ENCODE data around the gene SHISA2. TPM values are rescaled to one million over a fixed set of nuclear protein-coding genes. Genes with fewer than 3 reads are reported as not detected.
A peak's percentile ranks its signal among the peaks of the same experiment; 100 is the strongest.

SHISA2 gene
- total and polyA plus RNA-seq, 2 of the 13 experiments (the other 11 are each of a cell fraction or from before 2014, with no cell fraction given): not detected

DNA sequence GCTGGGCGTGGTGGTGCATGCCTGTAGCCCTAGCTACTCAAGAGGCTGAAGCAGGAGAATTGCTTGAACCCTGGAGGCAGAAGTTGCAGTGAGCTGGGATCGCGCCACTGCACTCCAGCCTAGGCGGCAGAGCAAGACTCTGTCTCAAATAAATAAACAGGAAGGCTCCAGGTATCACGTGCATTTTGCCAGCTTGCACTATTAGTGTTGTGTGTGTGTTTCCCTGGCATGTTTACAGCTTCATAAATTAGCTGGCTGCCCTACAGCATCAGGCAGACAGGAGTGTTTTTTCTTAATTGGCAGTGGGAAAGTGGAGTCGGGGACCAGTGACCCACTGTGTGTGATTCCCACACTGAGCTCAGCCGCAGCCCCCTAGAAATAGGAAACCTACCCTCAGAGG is 32.6 kb downstream of the SHISA2 start:
- intact Hi-C loops (cut with micrococcal nuclease; ENCODE audit: unreplicated experiment) (no loop called here), in situ Hi-C loops (cut with HindIII; ENCODE audit: extremely low pct_ligation_motif_present, low pct_unique_long_range_greater_than_20kb) (no loop called here)
- FAIRE-seq (no peak), ATAC-seq (no peak), DNase-seq (ENCODE audit: low spot score) (no peak)
- H3K27me3 ChIP-seq (ENCODE audit: control insufficient read depth in 1 of 2, insufficient read depth in 2 of 2, low read length in 2 of 2): peaks cover 0 to 16% of the 10 kb centered on the region in 2 experiments; a peak in 4 of 5 replicates
- no TSS peak for BruUV-seq (replicated peaks)
- no peaks in the 10 kb centered on the region for H3K36me3 ChIP-seq (replicated peaks in 1 of 2; ENCODE audit: control insufficient read depth in 1 of 2, insufficient read depth in 2 of 2, low read length in 2 of 2)
- WGBS (ENCODE audit: low lambda C conversion rate): 23% methylated on average over 5 of the region's 7 CpGs
- ChIA-PET POLR2A (no interaction called here), CTCF (ENCODE audit: low intra/inter-chr PET ratio, low total read pairs) (no interaction called here)
- H3K4me3 ChIP-seq (replicated peaks in 1 of 3; ENCODE audit: insufficient read depth in 1 of 3, low read depth in 2 of 3, low read length in 3 of 3): no peak overlapping the region
- no peak overlapping the region for H3K27ac ChIP-seq (ENCODE audit: extremely low read length, insufficient read depth, low read length)
- no peak overlapping the region for H3K4me2 ChIP-seq (ENCODE audit: low read depth, low read length)
- no peak overlapping the region for H3K9ac ChIP-seq (ENCODE audit: insufficient read depth, low read depth, low read length)
- no peak overlapping the region for H2AFZ ChIP-seq (ENCODE audit: low read length)
- no peaks in the 10 kb centered on the region for H3K79me2 ChIP-seq (ENCODE audit: insufficient read depth, low read length)
- TF ChIP-seq, protein P1, sequence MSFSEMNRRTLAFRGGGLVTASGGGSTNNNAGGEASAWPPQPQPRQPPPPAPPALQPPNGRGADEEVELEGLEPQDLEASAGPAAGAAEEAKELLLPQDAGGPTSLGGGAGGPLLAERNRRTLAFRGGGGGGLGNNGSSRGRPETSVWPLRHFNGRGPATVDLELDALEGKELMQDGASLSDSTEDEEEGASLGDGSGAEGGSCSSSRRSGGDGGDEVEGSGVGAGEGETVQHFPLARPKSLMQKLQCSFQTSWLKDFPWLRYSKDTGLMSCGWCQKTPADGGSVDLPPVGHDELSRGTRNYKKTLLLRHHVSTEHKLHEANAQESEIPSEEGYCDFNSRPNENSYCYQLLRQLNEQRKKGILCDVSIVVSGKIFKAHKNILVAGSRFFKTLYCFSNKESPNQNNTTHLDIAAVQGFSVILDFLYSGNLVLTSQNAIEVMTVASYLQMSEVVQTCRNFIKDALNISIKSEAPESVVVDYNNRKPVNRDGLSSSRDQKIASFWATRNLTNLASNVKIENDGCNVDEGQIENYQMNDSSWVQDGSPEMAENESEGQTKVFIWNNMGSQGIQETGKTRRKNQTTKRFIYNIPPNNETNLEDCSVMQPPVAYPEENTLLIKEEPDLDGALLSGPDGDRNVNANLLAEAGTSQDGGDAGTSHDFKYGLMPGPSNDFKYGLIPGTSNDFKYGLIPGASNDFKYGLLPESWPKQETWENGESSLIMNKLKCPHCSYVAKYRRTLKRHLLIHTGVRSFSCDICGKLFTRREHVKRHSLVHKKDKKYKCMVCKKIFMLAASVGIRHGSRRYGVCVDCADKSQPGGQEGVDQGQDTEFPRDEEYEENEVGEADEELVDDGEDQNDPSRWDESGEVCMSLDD (CRISPR knock-in tag; IDR thresholded peaks at IDR 0.05; ENCODE audit: borderline replicate concordance): no peak
- TF ChIP-seq MAFK (conservative IDR thresholded peaks at IDR 0.05 in 1 of 2, IDR thresholded peaks at IDR 0.05 in 1 of 2; ENCODE audit: low read length in 2 of 2): peak; percentile 53 to 54; a peak in 1 of 4 replicates
- peak; percentile 40; the same call in 1 of the 2 replicates for TF ChIP-seq MAFF (IDR thresholded peaks at IDR 0.05; ENCODE audit: low read depth, low read length)
- no peaks in the 10 kb centered on the region for H3K4me1 ChIP-seq (ENCODE audit: insufficient read depth, low read length)
- H3K9me3 ChIP-seq (ENCODE audit: low read length): no peaks in the 10 kb centered on the region
- H4K20me1 ChIP-seq (ENCODE audit: insufficient read depth, low read length): no peaks in the 10 kb centered on the region

DNA sequence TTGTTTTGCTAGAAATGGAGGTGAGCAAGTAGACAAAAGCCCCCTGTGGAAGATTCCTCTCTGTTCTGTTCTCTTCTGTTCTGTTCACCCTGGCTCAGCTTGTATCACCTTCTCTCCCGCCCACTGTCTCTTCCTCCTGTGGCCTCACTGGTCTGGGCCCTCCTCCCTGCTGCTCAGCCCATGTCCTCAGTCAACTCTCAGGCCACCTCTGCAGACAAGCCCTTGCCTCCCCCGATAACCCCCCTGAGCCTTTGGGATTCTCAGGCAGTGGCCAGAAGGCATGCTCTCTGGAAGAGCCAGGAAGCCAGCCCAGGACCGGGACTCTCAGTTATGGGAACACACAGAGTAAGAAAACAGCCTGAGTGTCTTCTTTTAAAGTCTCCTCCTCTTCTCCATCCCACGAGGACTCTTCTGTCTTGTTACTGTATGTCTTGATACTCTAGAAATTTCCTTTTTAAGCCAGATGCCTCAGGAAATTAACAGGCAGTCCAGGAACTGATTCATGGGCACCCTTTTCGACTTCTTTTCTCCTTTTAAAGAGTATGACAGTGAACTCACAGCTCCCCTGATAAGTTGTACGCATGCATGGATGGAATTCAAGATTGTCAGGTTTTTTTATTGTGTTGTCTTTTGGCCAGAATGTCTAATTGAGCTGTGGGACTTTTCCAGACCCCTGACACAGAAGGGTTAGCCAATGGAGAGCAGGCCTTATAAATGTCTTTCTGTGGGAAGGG is 33.7 kb downstream of the SHISA2 start:
- POLR2A ChIA-PET: no interaction called here
- H2AFZ ChIP-seq (ENCODE audit: low read length): no peak overlapping the region
- H3K4me1 ChIP-seq (ENCODE audit: insufficient read depth, low read length): no peaks in the 10 kb centered on the region
- H3K27me3 ChIP-seq (ENCODE audit: control insufficient read depth in 1 of 2, insufficient read depth in 2 of 2, low read length in 2 of 2): peaks cover 0 to 16% of the 10 kb centered on the region in 2 experiments; a peak in 3 of 5 replicates
- no peak overlapping the region for H3K4me2 ChIP-seq (ENCODE audit: low read depth, low read length)
- no peak overlapping the region for H3K27ac ChIP-seq (ENCODE audit: extremely low read length, insufficient read depth, low read length)
- intact Hi-C loops (cut with micrococcal nuclease; ENCODE audit: unreplicated experiment) (no loop called here), in situ Hi-C loops (cut with HindIII; ENCODE audit: extremely low pct_ligation_motif_present, low pct_unique_long_range_greater_than_20kb) (no loop called here)
- no peaks in the 10 kb centered on the region for H3K79me2 ChIP-seq (ENCODE audit: insufficient read depth, low read length)
- BruUV-seq (replicated peaks): no TSS peak
- ATAC-seq (no peak), FAIRE-seq (no peak), DNase-seq (ENCODE audit: low spot score) (no peak)
- H4K20me1 ChIP-seq (ENCODE audit: insufficient read depth, low read length): no peaks in the 10 kb centered on the region
- 26% methylated on average over 6 of the region's 6 CpGs for WGBS (ENCODE audit: low lambda C conversion rate)
- H3K4me3 ChIP-seq (replicated peaks in 1 of 3; ENCODE audit: insufficient read depth in 1 of 3, low read depth in 2 of 3, low read length in 3 of 3): no peak overlapping the region
- no peaks in the 10 kb centered on the region for H3K9me3 ChIP-seq (ENCODE audit: low read length)
- CTCF ChIA-PET (ENCODE audit: low intra/inter-chr PET ratio, low total read pairs): no interaction called here
- H3K36me3 ChIP-seq (replicated peaks in 1 of 2; ENCODE audit: control insufficient read depth in 1 of 2, insufficient read depth in 2 of 2, low read length in 2 of 2): no peaks in the 10 kb centered on the region
- no peak overlapping the region for H3K9ac ChIP-seq (ENCODE audit: insufficient read depth, low read depth, low read length)
- TF ChIP-seq ZNF296 (CRISPR knock-in tag; conservative IDR thresholded peaks at IDR 0.05): no peak
- TF ChIP-seq, protein P2, sequence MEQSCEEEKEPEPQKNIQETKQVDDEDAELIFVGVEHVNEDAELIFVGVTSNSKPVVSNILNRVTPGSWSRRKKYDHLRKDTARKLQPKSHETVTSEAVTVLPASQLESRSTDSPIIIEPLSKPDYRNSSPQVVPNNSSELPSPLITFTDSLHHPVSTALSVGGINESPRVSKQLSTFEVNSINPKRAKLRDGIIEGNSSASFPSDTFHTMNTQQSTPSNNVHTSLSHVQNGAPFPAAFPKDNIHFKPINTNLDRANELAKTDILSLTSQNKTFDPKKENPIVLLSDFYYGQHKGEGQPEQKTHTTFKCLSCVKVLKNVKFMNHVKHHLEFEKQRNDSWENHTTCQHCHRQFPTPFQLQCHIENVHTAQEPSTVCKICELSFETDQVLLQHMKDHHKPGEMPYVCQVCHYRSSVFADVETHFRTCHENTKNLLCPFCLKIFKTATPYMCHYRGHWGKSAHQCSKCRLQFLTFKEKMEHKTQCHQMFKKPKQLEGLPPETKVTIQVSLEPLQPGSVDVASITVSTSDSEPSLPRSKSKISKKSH (CRISPR knock-in tag; IDR thresholded peaks at IDR 0.05; ENCODE audit: borderline replicate concordance): no peak
- TF ChIP-seq, protein P3, sequence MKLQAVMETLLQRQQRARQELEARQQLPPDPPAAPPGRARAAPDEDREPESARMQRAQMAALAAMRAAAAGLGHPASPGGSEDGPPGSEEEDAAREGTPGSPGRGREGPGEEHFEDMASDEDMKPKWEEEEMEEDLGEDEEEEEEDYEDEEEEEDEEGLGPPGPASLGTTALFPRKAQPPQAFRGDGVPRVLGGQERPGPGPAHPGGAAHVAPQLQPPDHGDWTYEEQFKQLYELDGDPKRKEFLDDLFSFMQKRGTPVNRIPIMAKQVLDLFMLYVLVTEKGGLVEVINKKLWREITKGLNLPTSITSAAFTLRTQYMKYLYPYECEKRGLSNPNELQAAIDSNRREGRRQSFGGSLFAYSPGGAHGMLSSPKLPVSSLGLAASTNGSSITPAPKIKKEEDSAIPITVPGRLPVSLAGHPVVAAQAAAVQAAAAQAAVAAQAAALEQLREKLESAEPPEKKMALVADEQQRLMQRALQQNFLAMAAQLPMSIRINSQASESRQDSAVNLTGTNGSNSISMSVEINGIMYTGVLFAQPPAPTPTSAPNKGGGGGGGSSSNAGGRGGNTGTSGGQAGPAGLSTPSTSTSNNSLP (IDR thresholded peaks at IDR 0.05; ENCODE audit: low read depth, low read length): no peak
- no peak for TF ChIP-seq ZMYM3 (CRISPR knock-in tag; IDR thresholded peaks at IDR 0.05)

Measured in HepG2 (cell line).